SH-SY5Y (cell line): Measurements from ENCODE around the gene MBD3L2B.

Experiments used
- GATA2 ChIP-seq: IDR thresholded peaks from 2 replicates; pipeline ENCODE4 v1.6.1; 2011; ENCODE audit warnings: mild to moderate bottlenecking, low read depth, low read length
- GATA3 ChIP-seq: IDR thresholded peaks from 2 replicates; pipeline ENCODE4 v1.6.1; 2011; ENCODE audit warnings: low read depth, mild to moderate bottlenecking, low read length, moderate library complexity

DNA sequence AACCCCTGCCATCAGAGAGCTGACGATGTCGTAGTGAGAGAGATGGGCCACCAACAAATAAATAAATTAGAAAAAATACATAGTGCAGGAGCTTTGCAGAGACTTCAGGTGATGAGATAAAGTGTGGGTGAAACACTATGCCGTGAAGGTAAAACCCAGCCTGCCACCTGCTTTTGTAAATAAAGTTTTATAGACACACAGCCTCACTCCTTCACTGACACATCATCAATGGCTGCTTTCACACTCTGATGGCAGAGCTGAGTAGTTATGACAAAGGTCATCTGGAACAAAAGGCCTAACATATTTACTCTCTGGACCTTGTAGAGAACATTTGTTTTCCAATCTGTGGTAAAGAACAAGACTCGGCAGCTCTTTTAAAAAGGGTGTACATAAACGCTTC lies 45.0 kb downstream of the MBD3L2B start:
- TF ChIP-seq GATA2, result no peak
- TF ChIP-seq GATA3, result no peak
